SKM-1 (cell line): Measurements from ENCODE around the gene DNAJA4.

Source experiments
- DNase-seq: peaks from one replicate; lab custom pipeline; 2025; ENCODE audit not compliant: unreplicated experiment; lab: John Stamatoyannopoulos, UW

DNAJA4 gene

GRCh38 chr15:78313383-78313782 lies 49.0 kb downstream of the DNAJA4 start:
- no peak for DNase-seq

- no peak for DNase-seq
These were observed 49.8 kb downstream of the DNAJA4 start for GRCh38 chr15:78314181-78314581.

- peak; percentile 18 for DNase-seq
These were observed 51.4 kb downstream of the DNAJA4 start for GRCh38 chr15:78315686-78316282.

- no peak for DNase-seq
These were observed 52.1 kb downstream of the DNAJA4 start for GRCh38 chr15:78316283-78317083.

- no peak for DNase-seq
These were observed 52.9 kb downstream of the DNAJA4 start for GRCh38 chr15:78317145-78317836.

GRCh38 chr15:78319588-78319987 lies 55.2 kb downstream of the DNAJA4 start:
- DNase-seq, result no peak

- DNase-seq, result no peak
These were observed 55.8 kb downstream of the DNAJA4 start for GRCh38 chr15:78320183-78320582.

- DNase-seq, result no peak
These were observed 56.7 kb downstream of the DNAJA4 start for GRCh38 chr15:78321041-78321570.

GRCh38 chr15:78321786-78322185 lies 57.4 kb downstream of the DNAJA4 start:
- DNase-seq, result no peak

GRCh38 chr15:78322243-78322642 lies 57.9 kb downstream of the DNAJA4 start:
- DNase-seq, result no peak

- DNase-seq, result no peak
These were observed 58.6 kb downstream of the DNAJA4 start for GRCh38 chr15:78322724-78323521.

GRCh38 chr15:78323693-78324092 lies 59.3 kb downstream of the DNAJA4 start:
- no peak for DNase-seq

- no peak for DNase-seq
These were observed 59.8 kb downstream of the DNAJA4 start for GRCh38 chr15:78324144-78324543.

GRCh38 chr15:78325092-78325843 lies 60.9 kb downstream of the DNAJA4 start:
- DNase-seq, result no peak

- DNase-seq, result no peak
These were observed 63.1 kb downstream of the DNAJA4 start for GRCh38 chr15:78327466-78327865.

GRCh38 chr15:78329625-78330024 lies 65.3 kb downstream of the DNAJA4 start:
- DNase-seq, result no peak
